Esophagus muscularis mucosa (tissue), 4 donors: Measurements from ENCODE around the gene ADAMTS9. TPM values are rescaled to one million over a fixed set of nuclear protein-coding genes. Genes with fewer than 3 reads are reported as not detected.
A peak's percentile ranks its signal among the peaks of the same experiment; 100 is the strongest.

Experiments
- DNase-seq: peaks from one replicate; pipeline ENCODE4 v3.0.0-alpha.2; 2017; ENCODE audit errors: extremely low spot score
- H3K27ac ChIP-seq, 4 donors: fragments of 200-600 bp; sonication (generic); replicated peaks in 1 of 4; 1 replicate in 3 of 4; 2 replicates in 1 of 4; pipeline ENCODE4 v1.5.1; 2016 to 2019; ENCODE audit warnings: mild to moderate bottlenecking in 1 of 4
- H3K27me3 ChIP-seq, 4 donors: fragments of 200-600 bp; sonication (generic); one replicate each; pipeline versions ENCODE4 v1.5.1 to v1.6.0; 2016 to 2019
- H3K36me3 ChIP-seq, 4 donors: fragments of 200-600 bp; sonication (generic); one replicate each; pipeline ENCODE4 v1.5.1; 2016 to 2019
- H3K4me1 ChIP-seq, 4 donors: fragments of 200-600 bp; sonication (generic); one replicate each; pipeline ENCODE4 v1.5.1; 2016 to 2019
- H3K4me3 ChIP-seq, 4 donors: fragments of 200-600 bp; sonication (generic); 1 replicate in 2 of 4; 2 replicates in 2 of 4; pipeline ENCODE4 v1.5.1; 2016 to 2019; ENCODE audit warnings: mild to moderate bottlenecking in 4 of 4, moderate library complexity in 1 of 4
- H3K9me3 ChIP-seq, 4 donors: fragments of 200-600 bp; sonication (generic); 1 replicate in 3 of 4; 2 replicates in 1 of 4; pipeline ENCODE4 v1.5.1; 2016 to 2019
- EP300 ChIP-seq: sonication (generic); formaldehyde crosslinking; IDR thresholded peaks from one replicate; pipeline ENCODE4 v1.6.1; 2017; ENCODE audit warnings: antibody characterized with exemption
- POLR2A ChIP-seq: fragments of 450-650 bp; IDR thresholded peaks from one replicate; pipeline ENCODE4 v1.6.1; 2017; ENCODE audit warnings: antibody characterized with exemption, moderate library complexity, mild to moderate bottlenecking, low read depth
- POLR2AphosphoS5 ChIP-seq, 2 donors: sonication (generic); formaldehyde crosslinking; IDR thresholded peaks; one replicate each; pipeline ENCODE4 v1.6.1; 2017; ENCODE audit warnings: antibody characterized with exemption in 2 of 2
- WGBS: methylation state at CpG from one replicate; pipeline ENCODE4 v1.1.5; 2018; 5-methylcytosine and 5-hydroxymethylcytosine counted together
- intact Hi-C: fragments of 100-400 bp; cut with DNase I; formaldehyde crosslinking; loops from one replicate; pipeline ENCODE4 v1.15.1; 2023
- total RNA-seq, 4 donors: library from RNA; depleted of rRNA; stranded (reverse); fragments of >200 nt; gene quantifications; one replicate each; pipeline versions ENCODE4 v1.1.0 to v1.2.1, GENCODE V29; 2016
- TF ChIP-seq, protein P1 (sequence below), 3 experiments: fragments of 200-600 bp in 2 of 3; fragments of 450-650 bp in 1 of 3; sonication (generic) in 2 of 3; IDR thresholded peaks; one replicate each; pipeline ENCODE4 v1.5.1; 2017 to 2019; ENCODE audit warnings: antibody characterized with exemption in 3 of 3, mild to moderate bottlenecking in 2 of 3, moderate library complexity in 1 of 3

Gene ADAMTS9
- total RNA-seq, 4 donors from 2014 or later, result 45.3 to 142 (median 56.6) TPM

DNA sequence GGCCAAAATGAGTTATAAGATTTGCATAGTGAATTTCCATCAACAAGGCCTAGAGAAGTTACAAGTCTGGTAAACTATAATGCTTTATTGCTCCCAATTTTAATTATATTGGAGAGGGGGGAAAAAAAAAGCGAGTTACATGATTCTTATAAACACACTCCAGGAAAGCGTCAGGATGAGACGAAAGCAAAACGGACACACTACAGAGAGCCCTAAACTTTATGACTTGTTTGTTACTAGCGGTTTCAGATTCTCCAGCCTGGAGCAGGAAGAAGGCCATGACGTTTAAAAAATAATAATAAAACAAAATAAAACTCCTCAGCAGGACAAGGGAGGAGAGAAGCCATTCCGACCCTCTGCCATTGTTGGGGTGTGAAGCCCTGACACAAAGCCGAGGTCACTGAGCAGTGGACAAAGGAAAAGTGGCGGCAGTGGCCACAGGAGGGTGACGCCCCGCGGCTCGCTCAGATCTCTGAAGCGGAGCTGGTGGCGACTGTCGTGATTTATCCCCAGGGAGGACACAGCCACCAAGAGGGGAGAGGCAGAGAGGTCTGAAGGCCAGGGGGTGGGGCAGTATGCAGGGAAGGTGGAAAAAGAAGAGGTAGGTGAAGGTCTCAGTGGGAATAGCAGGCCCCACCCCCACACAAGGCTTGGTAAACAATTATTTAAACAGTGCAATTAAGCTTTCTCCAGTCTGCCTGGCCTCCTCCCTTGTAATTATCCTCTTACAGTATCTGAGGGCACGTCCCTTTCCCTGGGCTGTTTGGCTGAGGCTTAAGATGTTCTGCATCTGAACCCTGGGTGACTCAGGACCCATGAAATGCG lies 45.3 kb downstream of the ADAMTS9 start:
- intact Hi-C loops, result no loop called here
- no peaks in the 10 kb centered on the region for H3K9me3 ChIP-seq
- no peak overlapping the region for H3K27ac ChIP-seq
- no peak for DNase-seq
- H3K27me3 ChIP-seq, result no peaks in the 10 kb centered on the region
- 89% methylated on average over 18 of the region's 18 CpGs for WGBS
- no peak overlapping the region for H3K4me3 ChIP-seq
- TF ChIP-seq POLR2AphosphoS5 (IDR thresholded peaks at IDR 0.05) (no peak), POLR2A (no peak), EP300 (no peak)
- TF ChIP-seq, protein P1, sequence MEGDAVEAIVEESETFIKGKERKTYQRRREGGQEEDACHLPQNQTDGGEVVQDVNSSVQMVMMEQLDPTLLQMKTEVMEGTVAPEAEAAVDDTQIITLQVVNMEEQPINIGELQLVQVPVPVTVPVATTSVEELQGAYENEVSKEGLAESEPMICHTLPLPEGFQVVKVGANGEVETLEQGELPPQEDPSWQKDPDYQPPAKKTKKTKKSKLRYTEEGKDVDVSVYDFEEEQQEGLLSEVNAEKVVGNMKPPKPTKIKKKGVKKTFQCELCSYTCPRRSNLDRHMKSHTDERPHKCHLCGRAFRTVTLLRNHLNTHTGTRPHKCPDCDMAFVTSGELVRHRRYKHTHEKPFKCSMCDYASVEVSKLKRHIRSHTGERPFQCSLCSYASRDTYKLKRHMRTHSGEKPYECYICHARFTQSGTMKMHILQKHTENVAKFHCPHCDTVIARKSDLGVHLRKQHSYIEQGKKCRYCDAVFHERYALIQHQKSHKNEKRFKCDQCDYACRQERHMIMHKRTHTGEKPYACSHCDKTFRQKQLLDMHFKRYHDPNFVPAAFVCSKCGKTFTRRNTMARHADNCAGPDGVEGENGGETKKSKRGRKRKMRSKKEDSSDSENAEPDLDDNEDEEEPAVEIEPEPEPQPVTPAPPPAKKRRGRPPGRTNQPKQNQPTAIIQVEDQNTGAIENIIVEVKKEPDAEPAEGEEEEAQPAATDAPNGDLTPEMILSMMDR (IDR thresholded peaks at IDR 0.05), result no peak
- H3K4me1 ChIP-seq, result peaks cover 3 to 15% (median 13%) of the 10 kb centered on the region in 4 donors
- H3K36me3 ChIP-seq, result peaks cover 6 to 95% (median 26%) of the 10 kb centered on the region in 4 donors

DNA sequence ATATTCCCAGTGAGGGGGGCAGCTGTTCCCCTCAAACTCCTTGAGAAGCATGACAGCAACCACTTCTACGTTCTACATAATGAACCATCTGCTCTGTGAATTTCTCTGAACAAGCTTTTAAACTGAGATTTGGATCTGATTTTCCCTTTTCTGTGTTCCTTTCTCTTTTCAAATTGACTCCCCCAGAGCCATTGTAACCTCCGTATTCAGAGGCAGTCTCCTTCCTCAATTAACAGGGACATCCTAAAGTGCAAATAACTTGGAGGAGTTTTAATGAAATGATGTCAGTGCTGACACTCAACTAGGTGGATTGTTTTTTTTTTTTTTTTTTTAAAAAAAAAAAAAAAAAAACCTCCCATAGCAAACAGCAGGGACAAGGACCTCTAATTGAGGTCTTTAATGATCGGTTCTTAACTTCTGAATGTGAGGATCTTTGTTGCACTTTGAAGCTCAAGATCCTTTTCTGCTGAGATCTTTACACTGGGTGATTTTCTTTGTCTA lies 48.8 kb downstream of the ADAMTS9 start:
- intact Hi-C loops, result no loop called here
- Histone ChIP-seq H3K4me1 (peaks cover 0 to 3% (median 0%) of the 10 kb centered on the region in 4 donors), H3K27me3 (no peaks in the 10 kb centered on the region), H3K27ac (no peak overlapping the region), H3K4me3 (no peak overlapping the region), H3K36me3 (peaks cover 6 to 94% (median 25%) of the 10 kb centered on the region in 4 donors), H3K9me3 (no peaks in the 10 kb centered on the region)
- 87% methylated on average over 3 of the region's 3 CpGs for WGBS
- TF ChIP-seq POLR2A, result no peak
- no peak for TF ChIP-seq EP300
- DNase-seq, result no peak

GRCh38 chr3:64638511-64638910 lies 49.3 kb downstream of the ADAMTS9 start:
- no peaks in the 10 kb centered on the region for H3K27me3 ChIP-seq
- intact Hi-C loops, result no loop called here
- H3K4me1 ChIP-seq, result peaks cover 0 to 3% (median 0%) of the 10 kb centered on the region in 4 donors
- DNase-seq, result no peak
- no peak overlapping the region for H3K4me3 ChIP-seq
- H3K9me3 ChIP-seq, result no peaks in the 10 kb centered on the region
- WGBS, result 32% methylated on average over 3 of the region's 3 CpGs
- TF ChIP-seq POLR2AphosphoS5 (IDR thresholded peaks at IDR 0.05) (no peak), POLR2A (no peak)
- TF ChIP-seq, protein P1 (IDR thresholded peaks at IDR 0.05), result no peak
- H3K36me3 ChIP-seq, result peaks cover 6 to 94% (median 26%) of the 10 kb centered on the region in 4 donors
- no peak overlapping the region for H3K27ac ChIP-seq

DNA sequence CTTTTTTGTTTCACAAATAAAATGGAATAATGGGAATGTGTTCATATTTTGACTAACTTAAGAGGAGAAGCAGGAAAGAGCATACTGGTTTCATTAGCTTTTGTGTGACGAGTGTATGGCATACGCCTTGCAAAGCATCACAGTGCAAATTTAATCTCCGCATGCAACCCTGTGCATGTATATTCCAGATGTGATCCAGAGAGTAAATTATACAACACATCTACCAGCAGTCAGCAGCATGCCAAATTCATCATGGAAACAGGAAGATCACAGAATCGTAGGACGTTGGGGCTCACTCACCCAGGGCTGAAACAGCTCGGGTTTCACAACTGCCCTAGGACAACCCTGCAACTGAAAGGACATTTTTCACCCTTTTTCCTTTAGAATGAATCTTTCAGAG lies 53.4 kb downstream of the ADAMTS9 start:
- Histone ChIP-seq H3K27ac (no peak overlapping the region), H3K36me3 (peaks cover 17 to 98% (median 46%) of the 10 kb centered on the region in 4 donors), H3K4me1 (no peaks in the 10 kb centered on the region), H3K27me3 (no peaks in the 10 kb centered on the region), H3K4me3 (no peak overlapping the region), H3K9me3 (no peaks in the 10 kb centered on the region)
- no peak for DNase-seq
- TF ChIP-seq POLR2AphosphoS5 (IDR thresholded peaks at IDR 0.05) (peak in 1 of 2 donors; percentile 11), EP300 (no peak), POLR2A (no peak)
- TF ChIP-seq, protein P1 (IDR thresholded peaks at IDR 0.05), result no peak
- intact Hi-C loops, result no loop called here
- 65% methylated on average over 6 of the region's 6 CpGs for WGBS

DNA sequence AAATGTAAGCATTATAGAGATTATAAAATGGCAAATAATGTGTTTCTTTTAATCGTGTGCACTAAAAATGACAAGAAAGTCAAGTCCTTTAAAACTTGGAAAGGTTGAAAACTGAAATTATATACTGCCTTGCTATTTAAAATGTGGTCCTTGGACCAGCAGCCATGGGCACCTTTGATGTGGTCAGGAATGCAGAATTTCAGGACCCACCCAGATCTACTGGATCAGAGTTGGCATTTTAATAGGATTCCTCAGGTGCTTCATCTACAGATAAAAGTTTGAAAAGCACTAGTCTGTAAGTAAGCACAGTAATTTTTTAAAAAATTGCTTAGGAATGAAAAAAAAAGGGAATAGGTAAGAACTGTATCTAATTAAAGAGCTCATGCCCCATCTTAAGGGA lies 55.8 kb downstream of the ADAMTS9 start:
- H3K36me3 ChIP-seq, result peaks cover 21 to 99% (median 66%) of the 10 kb centered on the region in 4 donors
- H3K4me1 ChIP-seq, result no peaks in the 10 kb centered on the region
- DNase-seq, result no peak
- no peak overlapping the region for H3K4me3 ChIP-seq
- H3K9me3 ChIP-seq, result no peaks in the 10 kb centered on the region
- TF ChIP-seq, protein P1 (IDR thresholded peaks at IDR 0.05), result no peak
- TF ChIP-seq POLR2AphosphoS5 (IDR thresholded peaks at IDR 0.05) (no peak), POLR2A (no peak), EP300 (no peak)
- WGBS, result 90% methylated on average over 1 of the region's 1 CpG
- intact Hi-C loops, result no loop called here
- no peaks in the 10 kb centered on the region for H3K27me3 ChIP-seq
- no peak overlapping the region for H3K27ac ChIP-seq
